Suprapubic skin (tissue), 4 donors: ENCODE data around the gene SLC2A8.

Source experiments
- POLR2A ChIP-seq, 2 donors: fragments of 450-650 bp; IDR thresholded peaks; one replicate each; pipeline ENCODE4 v1.6.1; 2017; ENCODE audit warnings: antibody characterized with exemption in 2 of 2, mild to moderate bottlenecking in 2 of 2, moderate library complexity in 2 of 2
- POLR2AphosphoS5 ChIP-seq, 3 donors: sonication (generic); formaldehyde crosslinking; IDR thresholded peaks; one replicate each; pipeline ENCODE4 v1.6.1; 2017; ENCODE audit warnings: antibody characterized with exemption in 3 of 3
- TF ChIP-seq, protein P1 (sequence below), 2 donors: fragments of 200-600 bp in 1 of 2; fragments of 450-650 bp in 1 of 2; sonication (generic) in 1 of 2; IDR thresholded peaks; one replicate each; pipeline ENCODE4 v1.5.1; 2016 to 2019; ENCODE audit warnings: antibody characterized with exemption in 2 of 2, mild to moderate bottlenecking in 1 of 2, moderate library complexity in 1 of 2

DNA sequence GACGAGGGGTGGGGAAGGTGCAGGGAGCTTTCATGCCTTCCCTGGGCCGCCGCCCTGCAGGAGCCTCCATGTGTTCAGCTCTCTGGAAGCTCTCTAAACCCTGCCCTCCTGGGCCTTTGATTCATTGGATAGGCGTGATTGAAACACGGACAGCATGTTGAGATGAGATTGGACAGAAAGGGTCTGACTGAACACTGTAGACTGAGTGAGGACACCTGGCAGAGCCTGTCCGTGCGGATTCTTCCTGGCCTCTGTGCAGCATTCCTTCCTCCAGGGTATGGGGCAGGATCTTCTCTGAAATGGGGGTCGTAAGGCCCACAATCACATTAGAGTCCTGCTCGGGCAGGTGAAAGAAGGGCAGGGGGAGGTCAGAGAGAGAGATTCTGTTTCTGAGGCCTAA lies 41.4 kb downstream of the SLC2A8 start:
- TF ChIP-seq, protein P1, sequence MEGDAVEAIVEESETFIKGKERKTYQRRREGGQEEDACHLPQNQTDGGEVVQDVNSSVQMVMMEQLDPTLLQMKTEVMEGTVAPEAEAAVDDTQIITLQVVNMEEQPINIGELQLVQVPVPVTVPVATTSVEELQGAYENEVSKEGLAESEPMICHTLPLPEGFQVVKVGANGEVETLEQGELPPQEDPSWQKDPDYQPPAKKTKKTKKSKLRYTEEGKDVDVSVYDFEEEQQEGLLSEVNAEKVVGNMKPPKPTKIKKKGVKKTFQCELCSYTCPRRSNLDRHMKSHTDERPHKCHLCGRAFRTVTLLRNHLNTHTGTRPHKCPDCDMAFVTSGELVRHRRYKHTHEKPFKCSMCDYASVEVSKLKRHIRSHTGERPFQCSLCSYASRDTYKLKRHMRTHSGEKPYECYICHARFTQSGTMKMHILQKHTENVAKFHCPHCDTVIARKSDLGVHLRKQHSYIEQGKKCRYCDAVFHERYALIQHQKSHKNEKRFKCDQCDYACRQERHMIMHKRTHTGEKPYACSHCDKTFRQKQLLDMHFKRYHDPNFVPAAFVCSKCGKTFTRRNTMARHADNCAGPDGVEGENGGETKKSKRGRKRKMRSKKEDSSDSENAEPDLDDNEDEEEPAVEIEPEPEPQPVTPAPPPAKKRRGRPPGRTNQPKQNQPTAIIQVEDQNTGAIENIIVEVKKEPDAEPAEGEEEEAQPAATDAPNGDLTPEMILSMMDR (IDR thresholded peaks at IDR 0.05): no peak
- no peak for TF ChIP-seq POLR2A (IDR thresholded peaks at IDR 0.05)
- TF ChIP-seq POLR2AphosphoS5 (IDR thresholded peaks at IDR 0.05): no peak
